ENCODE measurements around the gene MYO16.

MYO16 gene

GRCh38 chr13:108676620-108677019 lies 47.2 kb downstream of the MYO16 start:
- Histone ChIP-seq H3K27ac (no peak overlapping the region), H3K36me3 (no peaks in the 10 kb centered on the region), H3K9me3 (replicated peaks in 1 of 11) (no peaks in the 10 kb centered on the region), H4K20me1 (no peaks in the 10 kb centered on the region), H3K4me2 (no peak overlapping the region), H3K9ac (no peak overlapping the region), H3K27me3 (no peaks in the 10 kb centered on the region), H3K4me1 (peaks cover 0 to 8% (median 0%) of the 10 kb centered on the region in 10 experiments; a peak in 4 of 20 replicates), H3K4me3 (no peak overlapping the region)
- TF ChIP-seq Cebpa-rat (IDR thresholded peaks at IDR 0.05): no peak

DNA sequence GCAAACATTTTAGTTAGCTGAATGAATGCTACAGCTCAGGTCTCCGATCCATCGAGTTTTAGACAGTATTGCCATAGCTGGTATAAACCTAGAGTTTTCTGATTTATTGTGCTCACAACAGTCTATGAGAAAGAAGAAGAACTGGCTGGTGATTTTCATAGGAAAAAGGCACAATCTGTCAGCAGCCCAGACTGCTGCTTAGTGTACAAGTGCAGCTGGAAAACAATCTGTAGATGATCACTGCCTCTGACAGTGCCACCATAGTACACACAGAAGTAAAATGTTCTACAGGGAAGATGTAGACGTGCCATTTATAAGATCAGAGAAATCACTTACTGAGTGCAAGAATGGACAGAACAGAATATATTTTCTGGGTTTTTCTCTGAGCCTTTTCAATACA lies 48.4 kb downstream of the MYO16 start:
- Histone ChIP-seq H3K9me3 (replicated peaks in 1 of 11) (no peaks in the 10 kb centered on the region), H3K4me1 (peaks cover 0 to 3% (median 0%) of the 10 kb centered on the region in 10 experiments; a peak in 4 of 20 replicates)
- TF ChIP-seq Cebpa-rat (IDR thresholded peaks at IDR 0.05): no peak

DNA sequence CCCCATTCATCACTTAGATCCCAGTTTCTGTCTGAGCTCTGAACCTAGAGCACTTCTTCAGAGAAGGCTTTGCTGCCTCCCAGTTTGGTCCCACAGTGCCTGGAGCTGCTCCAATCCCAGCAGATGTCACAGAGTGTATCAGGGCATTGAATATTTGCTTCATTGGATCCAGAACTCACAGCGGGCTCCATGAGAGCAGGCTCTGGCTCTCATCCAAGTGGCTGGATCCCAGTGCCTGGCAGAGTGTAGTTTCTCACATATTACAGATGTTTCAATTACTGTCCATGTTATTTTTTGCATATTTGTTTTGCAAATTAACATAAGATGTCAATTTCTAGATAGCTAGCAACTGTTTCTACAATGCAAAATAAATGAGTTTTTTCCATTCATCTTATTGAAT lies 50.6 kb downstream of the MYO16 start:
- H3K4me3 ChIP-seq: no peak overlapping the region
- H3K9me3 ChIP-seq (replicated peaks in 1 of 11): no peaks in the 10 kb centered on the region
- no peaks in the 10 kb centered on the region for H4K20me1 ChIP-seq
- no peaks in the 10 kb centered on the region for H3K4me1 ChIP-seq
- no peak overlapping the region for H3K9ac ChIP-seq
- no peaks in the 10 kb centered on the region for H3K36me3 ChIP-seq
- no peak overlapping the region for H3K4me2 ChIP-seq
- no peaks in the 10 kb centered on the region for H3K27me3 ChIP-seq
- no peak overlapping the region for H3K27ac ChIP-seq
- no peak for TF ChIP-seq Cebpa-rat (IDR thresholded peaks at IDR 0.05)

More for the DNA sequence above, 48.4 kb downstream of the MYO16 start:
- Histone ChIP-seq H3K27me3 (no peaks in the 10 kb centered on the region), H3K4me3 (no peak overlapping the region), H3K27ac (no peak overlapping the region), H3K4me2 (no peak overlapping the region), H3K9ac (no peak overlapping the region), H4K20me1 (no peaks in the 10 kb centered on the region), H3K36me3 (no peaks in the 10 kb centered on the region)

- no peaks in the 10 kb centered on the region for H4K20me1 ChIP-seq
- H3K9ac ChIP-seq: no peak overlapping the region
- TF ChIP-seq Cebpa-rat (IDR thresholded peaks at IDR 0.05): no peak
- H3K27ac ChIP-seq: no peak overlapping the region
- no peak overlapping the region for H3K4me2 ChIP-seq
- no peak overlapping the region for H3K4me3 ChIP-seq
- H3K27me3 ChIP-seq: no peaks in the 10 kb centered on the region
- no peaks in the 10 kb centered on the region for H3K9me3 ChIP-seq (replicated peaks in 1 of 11)
- H3K4me1 ChIP-seq: no peaks in the 10 kb centered on the region
- no peaks in the 10 kb centered on the region for H3K36me3 ChIP-seq
These were observed 52.7 kb downstream of the MYO16 start for GRCh38 chr13:108681986-108682575.

DNA sequence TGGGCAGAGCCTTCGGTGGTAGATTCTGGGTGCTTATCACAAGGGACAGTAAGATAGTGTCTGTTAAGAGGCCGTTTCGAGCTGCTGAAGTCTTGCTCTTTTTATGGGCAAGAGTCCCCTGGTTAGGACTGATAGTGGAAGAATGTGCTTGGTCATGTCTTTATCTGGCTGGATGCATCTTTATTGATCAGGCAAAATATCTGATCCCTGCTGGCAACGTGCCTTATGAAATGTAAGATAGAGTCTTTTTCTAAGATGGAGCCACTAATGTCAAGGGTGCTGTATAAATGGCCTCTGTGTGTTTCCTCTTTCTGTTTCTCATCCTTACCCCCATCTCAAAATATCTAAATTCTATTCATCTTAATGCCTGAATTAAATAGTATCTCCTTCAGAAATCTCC lies 53.3 kb downstream of the MYO16 start:
- H3K27ac ChIP-seq: no peak overlapping the region
- H3K27me3 ChIP-seq: no peaks in the 10 kb centered on the region
- no peaks in the 10 kb centered on the region for H4K20me1 ChIP-seq
- H3K36me3 ChIP-seq: no peaks in the 10 kb centered on the region
- no peak for TF ChIP-seq Cebpa-rat (IDR thresholded peaks at IDR 0.05)
- H3K4me1 ChIP-seq: no peaks in the 10 kb centered on the region
- H3K9me3 ChIP-seq (replicated peaks in 1 of 11): no peaks in the 10 kb centered on the region
- no peak overlapping the region for H3K4me2 ChIP-seq
- no peak overlapping the region for H3K9ac ChIP-seq
- no peak overlapping the region for H3K4me3 ChIP-seq

DNA sequence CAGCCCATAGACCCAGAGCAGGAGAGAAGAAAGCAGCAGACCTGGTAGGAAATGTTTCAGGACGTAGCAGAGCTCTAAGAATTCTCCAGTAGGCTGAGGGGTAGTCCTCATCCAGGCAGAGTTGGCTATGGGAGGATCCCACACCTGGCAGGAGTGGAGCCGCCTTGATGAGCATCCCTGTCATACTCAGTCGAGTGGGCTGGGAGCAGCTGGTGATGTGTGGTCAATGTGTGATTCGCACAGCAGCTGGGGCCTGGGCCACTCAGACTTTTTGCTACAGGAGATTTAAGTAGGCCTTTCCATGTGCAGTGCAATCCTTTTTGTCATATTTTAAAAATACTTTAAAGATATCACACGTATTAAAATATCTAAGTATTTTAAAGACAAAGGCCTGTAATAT lies 56.6 kb downstream of the MYO16 start:
- no peaks in the 10 kb centered on the region for H3K9me3 ChIP-seq (replicated peaks in 1 of 11)
- H3K4me2 ChIP-seq: no peak overlapping the region
- no peak overlapping the region for H3K4me3 ChIP-seq
- no peaks in the 10 kb centered on the region for H3K27me3 ChIP-seq
- TF ChIP-seq Cebpa-rat (IDR thresholded peaks at IDR 0.05): no peak
- no peaks in the 10 kb centered on the region for H4K20me1 ChIP-seq
- H3K27ac ChIP-seq: no peak overlapping the region
- H3K4me1 ChIP-seq: no peaks in the 10 kb centered on the region
- no peak overlapping the region for H3K9ac ChIP-seq
- H3K36me3 ChIP-seq: no peaks in the 10 kb centered on the region

- H3K27me3 ChIP-seq: no peaks in the 10 kb centered on the region
- no peak overlapping the region for H3K27ac ChIP-seq
- no peak overlapping the region for H3K4me3 ChIP-seq
- no peak for TF ChIP-seq Cebpa-rat (IDR thresholded peaks at IDR 0.05)
- no peaks in the 10 kb centered on the region for H4K20me1 ChIP-seq
- H3K9ac ChIP-seq: no peak overlapping the region
- H3K9me3 ChIP-seq (replicated peaks in 1 of 11): no peaks in the 10 kb centered on the region
- H3K4me1 ChIP-seq: no peaks in the 10 kb centered on the region; a peak in 1 of 20 replicates
- no peak overlapping the region for H3K4me2 ChIP-seq
- no peaks in the 10 kb centered on the region for H3K36me3 ChIP-seq
These were observed 61.3 kb downstream of the MYO16 start for GRCh38 chr13:108690726-108691125.

GRCh38 chr13:108700422-108701170 lies 71.2 kb downstream of the MYO16 start:
- Histone ChIP-seq H3K4me3 (no peak overlapping the region), H4K20me1 (no peaks in the 10 kb centered on the region), H3K4me1 (peaks cover 0 to 16% (median 9%) of the 10 kb centered on the region in 10 experiments; a peak in 12 of 20 replicates), H3K4me2 (peak overlapping the region in 10 of 11 experiments; percentile 6 to 53 (median 26); a peak in 14 of 22 replicates), H3K27me3 (no peaks in the 10 kb centered on the region), H3K36me3 (no peaks in the 10 kb centered on the region), H3K9me3 (replicated peaks in 1 of 11) (peaks cover 6 to 28% (median 13%) of the 10 kb centered on the region in 11 experiments), H3K27ac (peak overlapping the region in 3 of 11 experiments; percentile 3 to 38 (median 9); a peak in 2 of 22 replicates), H3K9ac (no peak overlapping the region)
- TF ChIP-seq Cebpa-rat (IDR thresholded peaks at IDR 0.05): no peak

DNA sequence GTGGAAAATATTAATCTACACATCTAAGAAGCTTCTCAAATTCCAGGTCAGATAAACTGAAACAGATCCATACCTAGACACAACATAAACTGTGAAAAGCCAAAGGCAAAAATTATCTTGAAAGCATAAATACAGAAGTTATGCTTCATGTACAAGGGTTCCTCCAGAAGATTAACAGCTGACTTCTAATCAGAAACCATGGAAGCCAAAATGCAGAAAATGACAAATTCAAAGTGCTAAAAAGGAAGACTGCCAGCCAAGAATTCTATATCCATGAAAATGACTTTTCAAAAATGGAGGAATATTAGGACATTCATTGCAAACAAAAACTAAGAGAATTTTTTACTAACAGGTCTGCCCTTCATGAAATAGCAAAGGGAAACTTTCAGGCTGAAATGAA lies 72.8 kb downstream of the MYO16 start:
- Histone ChIP-seq H3K9ac (no peak overlapping the region), H3K4me2 (no peak overlapping the region), H3K9me3 (replicated peaks in 1 of 11) (peaks cover 6 to 28% (median 13%) of the 10 kb centered on the region in 11 experiments), H3K4me1 (peaks cover 0 to 16% (median 9%) of the 10 kb centered on the region in 10 experiments; a peak in 12 of 20 replicates), H3K27me3 (no peaks in the 10 kb centered on the region), H3K36me3 (no peaks in the 10 kb centered on the region), H3K4me3 (no peak overlapping the region), H3K27ac (no peak overlapping the region), H4K20me1 (no peaks in the 10 kb centered on the region)
- no peak for TF ChIP-seq Cebpa-rat (IDR thresholded peaks at IDR 0.05)

GRCh38 chr13:108705031-108705430 lies 75.6 kb downstream of the MYO16 start:
- Histone ChIP-seq H4K20me1 (no peaks in the 10 kb centered on the region), H3K27me3 (no peaks in the 10 kb centered on the region), H3K4me1 (peaks cover 0 to 11% (median 8%) of the 10 kb centered on the region in 10 experiments; a peak in 12 of 20 replicates), H3K9me3 (replicated peaks in 1 of 11) (peaks cover 6 to 28% (median 13%) of the 10 kb centered on the region in 11 experiments), H3K4me2 (no peak overlapping the region), H3K4me3 (no peak overlapping the region), H3K9ac (no peak overlapping the region), H3K27ac (no peak overlapping the region), H3K36me3 (no peaks in the 10 kb centered on the region)
- no peak for TF ChIP-seq Cebpa-rat (IDR thresholded peaks at IDR 0.05)

Measured in BLaER1 treated with 17β-estradiol and CSF1 and Interleukin-3, amounts not matched to agents 10 nM and 100 nM (cell line).